Astrocyte (in vitro differentiated cells and primary cell): Measurements from ENCODE around the gene SF3B2.

Source experiments
- CTCF ChIP-seq: IDR thresholded peaks from 2 replicates; pipeline ENCODE4 v1.5.1; 2011; ENCODE audit warnings: low read depth, mild to moderate bottlenecking, inconsistent platforms, low read length, moderate library complexity; ENCODE audit not compliant: insufficient read depth
- EZH2 ChIP-seq: IDR thresholded peaks from 2 replicates; pipeline ENCODE4 v1.6.1; 2012; ENCODE audit warnings: mild to moderate bottlenecking, low read length, inconsistent platforms; ENCODE audit not compliant: insufficient read depth

GRCh38 chr11:66112601-66113499 is 60.7 kb downstream of the SF3B2 start:
- no peak for TF ChIP-seq CTCF
- no peak for TF ChIP-seq EZH2
